MCF 10A (cell line): Measurements from ENCODE around the gene SLC16A7. TPM values are rescaled to one million over a fixed set of nuclear protein-coding genes. Genes with fewer than 3 reads are reported as not detected.

ENCODE experiments used
- BruUV-seq: library from RNA; stranded (reverse); fragments of 400-500 nt; replicated peaks from 2 replicates; lab custom pipeline; 2021; lab: Mats Ljungman, UMichigan
- CTCF ChIA-PET: fragments of 300-600 bp; sonication (Branson Sonifier 250); formaldehyde crosslinking; extraction: SDS; loops from one replicate; lab custom pipeline; 2021; ENCODE audit warnings: antibody characterized with exemption, inconsistent platforms; lab: Yijun Ruan, JAX
- POLR2A ChIA-PET: fragments of 300-600, 350-650 bp; sonication (Branson Sonifier 250); formaldehyde crosslinking; extraction: SDS; loops from one replicate; lab custom pipeline; 2020; ENCODE audit warnings: antibody characterized with exemption, inconsistent platforms; lab: Yijun Ruan, JAX
- DNase-seq: peaks from one replicate; pipeline ENCODE4 v3.0.0-alpha.2; 2018; ENCODE audit not compliant: unreplicated experiment
- H3K27ac Mint-ChIP-seq: one replicate; pipeline ENCODE4 v1.8.0; 2022; ENCODE audit warnings: mild to moderate bottlenecking, low read depth, mixed read lengths; ENCODE audit not compliant: unreplicated experiment
- H3K27me3 Mint-ChIP-seq: one replicate; pipeline ENCODE4 v1.8.0; 2022; ENCODE audit warnings: mixed read lengths; ENCODE audit not compliant: insufficient read depth, unreplicated experiment
- H3K36me3 Mint-ChIP-seq: one replicate; pipeline ENCODE4 v1.8.0; 2022; ENCODE audit warnings: mild to moderate bottlenecking, moderate library complexity, mixed read lengths; ENCODE audit not compliant: insufficient read depth, unreplicated experiment
- H3K4me1 Mint-ChIP-seq: one replicate; pipeline ENCODE4 v1.8.0; 2022; ENCODE audit warnings: mixed read lengths; ENCODE audit not compliant: insufficient read depth, unreplicated experiment
- H3K4me3 Mint-ChIP-seq: one replicate; pipeline ENCODE4 v1.8.0; 2022; ENCODE audit warnings: mild to moderate bottlenecking, moderate library complexity, mixed read lengths; ENCODE audit not compliant: unreplicated experiment
- H3K9me3 Mint-ChIP-seq: one replicate; pipeline ENCODE4 v1.8.0; 2022; ENCODE audit warnings: mixed read lengths; ENCODE audit not compliant: unreplicated experiment
- intact Hi-C: fragments of 100-400 bp; cut with micrococcal nuclease; formaldehyde crosslinking; loops from 2 replicates; pipeline ENCODE4 v1.14.1; 2022
- total RNA-seq: library from RNA; stranded (reverse); gene quantifications from 2 replicates; pipeline ENCODE4 v1.2.3, GENCODE V29; 2022
- TF ChIP-seq, protein P1 (sequence below): fragments of 200-600 bp; IDR thresholded peaks from one replicate; pipeline ENCODE4 v1.8.0; 2022; ENCODE audit warnings: antibody characterized with exemption, mild to moderate bottlenecking; ENCODE audit not compliant: unreplicated experiment

The SLC16A7 gene
- total RNA-seq, 1 experiment from 2014 or later = 32.6 TPM

GRCh38 chr12:59570145-59570544 lies 25.7 kb upstream of the SLC16A7 start:
- no TSS peak for BruUV-seq
- DNase-seq = peak; percentile 87
- ChIA-PET POLR2A (no interaction called here), CTCF (no interaction called here)
- TF ChIP-seq, protein P1, sequence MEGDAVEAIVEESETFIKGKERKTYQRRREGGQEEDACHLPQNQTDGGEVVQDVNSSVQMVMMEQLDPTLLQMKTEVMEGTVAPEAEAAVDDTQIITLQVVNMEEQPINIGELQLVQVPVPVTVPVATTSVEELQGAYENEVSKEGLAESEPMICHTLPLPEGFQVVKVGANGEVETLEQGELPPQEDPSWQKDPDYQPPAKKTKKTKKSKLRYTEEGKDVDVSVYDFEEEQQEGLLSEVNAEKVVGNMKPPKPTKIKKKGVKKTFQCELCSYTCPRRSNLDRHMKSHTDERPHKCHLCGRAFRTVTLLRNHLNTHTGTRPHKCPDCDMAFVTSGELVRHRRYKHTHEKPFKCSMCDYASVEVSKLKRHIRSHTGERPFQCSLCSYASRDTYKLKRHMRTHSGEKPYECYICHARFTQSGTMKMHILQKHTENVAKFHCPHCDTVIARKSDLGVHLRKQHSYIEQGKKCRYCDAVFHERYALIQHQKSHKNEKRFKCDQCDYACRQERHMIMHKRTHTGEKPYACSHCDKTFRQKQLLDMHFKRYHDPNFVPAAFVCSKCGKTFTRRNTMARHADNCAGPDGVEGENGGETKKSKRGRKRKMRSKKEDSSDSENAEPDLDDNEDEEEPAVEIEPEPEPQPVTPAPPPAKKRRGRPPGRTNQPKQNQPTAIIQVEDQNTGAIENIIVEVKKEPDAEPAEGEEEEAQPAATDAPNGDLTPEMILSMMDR = no peak
- Mint-ChIP-seq H3K4me1 (peaks cover 6% of the 10 kb centered on the region), H3K27ac (no peak overlapping the region), H3K36me3 (no peaks in the 10 kb centered on the region), H3K9me3 (no peaks in the 10 kb centered on the region), H3K4me3 (no peak overlapping the region), H3K27me3 (no peaks in the 10 kb centered on the region)
- intact Hi-C loops = no loop called here

DNA sequence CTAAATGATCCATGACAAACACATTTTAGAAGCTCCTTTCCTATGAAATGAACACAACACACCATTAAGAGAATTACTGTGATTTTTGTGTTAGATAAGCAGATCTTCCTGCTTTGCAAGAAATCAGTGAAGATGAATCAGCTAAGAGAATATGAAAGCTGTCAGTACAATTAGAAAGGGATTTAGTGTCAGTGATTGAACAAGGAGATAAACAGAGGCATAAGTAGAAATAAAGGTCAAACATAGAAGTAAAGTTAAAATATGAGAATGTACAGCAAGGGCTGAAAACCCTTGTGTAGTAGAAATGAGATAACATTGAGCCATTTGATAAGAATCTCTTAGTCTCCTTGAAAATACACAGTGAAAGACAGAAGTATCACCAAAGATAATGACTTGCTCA lies 21.4 kb upstream of the SLC16A7 start:
- Mint-ChIP-seq H3K27me3 (no peaks in the 10 kb centered on the region), H3K9me3 (no peaks in the 10 kb centered on the region), H3K36me3 (no peaks in the 10 kb centered on the region), H3K27ac (no peak overlapping the region), H3K4me1 (peaks cover 6% of the 10 kb centered on the region), H3K4me3 (no peak overlapping the region)
- intact Hi-C loops = no loop called here
- CTCF ChIA-PET = interaction anchor here (0.6 to 0.7 kb wide), 2 partner anchors 12 to 149 kb away, joined by 3 to 4 read pairs; no protein-coding TSS in a partner anchor
- no peak for DNase-seq
- POLR2A ChIA-PET = no interaction called here
- BruUV-seq = no TSS peak
- TF ChIP-seq, protein P1 = no peak

- H3K27ac Mint-ChIP-seq = no peak overlapping the region
- BruUV-seq = no TSS peak
- H3K4me3 Mint-ChIP-seq = no peak overlapping the region
- POLR2A ChIA-PET = no interaction called here
- TF ChIP-seq, protein P1 = no peak
- intact Hi-C loops = no loop called here
- H3K27me3 Mint-ChIP-seq = no peaks in the 10 kb centered on the region
- CTCF ChIA-PET = no interaction called here
- no peak for DNase-seq
- H3K4me1 Mint-ChIP-seq = peaks cover 6% of the 10 kb centered on the region
- no peaks in the 10 kb centered on the region for H3K36me3 Mint-ChIP-seq
- H3K9me3 Mint-ChIP-seq = no peaks in the 10 kb centered on the region
Observed at GRCh38 chr12:59575826-59576225, 20.0 kb upstream of the SLC16A7 start.

- CTCF ChIA-PET = no interaction called here
- Mint-ChIP-seq H3K27ac (no peak overlapping the region), H3K9me3 (no peaks in the 10 kb centered on the region), H3K36me3 (no peaks in the 10 kb centered on the region), H3K27me3 (no peaks in the 10 kb centered on the region), H3K4me1 (peaks cover 6% of the 10 kb centered on the region), H3K4me3 (no peak overlapping the region)
- intact Hi-C loops = no loop called here
- DNase-seq = no peak
- TF ChIP-seq, protein P1 = no peak
- no TSS peak for BruUV-seq
- POLR2A ChIA-PET = no interaction called here
Observed at GRCh38 chr12:59578254-59578653, 17.6 kb upstream of the SLC16A7 start.
